ENCODE data around the gene SEL1L.

GRCh38 chr14:81509838-81510452 is 23.7 kb downstream of the SEL1L start:
- TF ChIP-seq CTCF (IDR thresholded peaks at IDR 0.05) (no peak), POLR2A (IDR thresholded peaks at IDR 0.05) (no peak)
